Gastroesophageal sphincter (tissue), 3 donors: ENCODE results near the gene ADAM8.
"Not testable (repeated sequence)": the region's sequence is repeated elsewhere in the genome, so short reads cannot be mapped to it uniquely, and the experiment has no call there.

Experiments used
- POLR2A ChIP-seq, 2 donors: fragments of 450-650 bp; IDR thresholded peaks; one replicate each; pipeline ENCODE4 v1.6.1; 2017; ENCODE audit warnings: antibody characterized with exemption in 2 of 2, mild to moderate bottlenecking in 2 of 2, moderate library complexity in 1 of 2
- POLR2AphosphoS5 ChIP-seq: sonication (generic); formaldehyde crosslinking; IDR thresholded peaks from one replicate; pipeline ENCODE4 v1.6.1; 2017; ENCODE audit warnings: antibody characterized with exemption
- TF ChIP-seq, protein P1 (sequence below), 4 experiments: fragments of 200-600 bp in 2 of 4; fragments of 450-650 bp in 2 of 4; sonication (generic) in 1 of 4; IDR thresholded peaks; one replicate each; pipeline ENCODE4 v1.5.1; 2017 to 2019; ENCODE audit warnings: antibody characterized with exemption in 4 of 4, mild to moderate bottlenecking in 2 of 4, moderate library complexity in 2 of 4

DNA sequence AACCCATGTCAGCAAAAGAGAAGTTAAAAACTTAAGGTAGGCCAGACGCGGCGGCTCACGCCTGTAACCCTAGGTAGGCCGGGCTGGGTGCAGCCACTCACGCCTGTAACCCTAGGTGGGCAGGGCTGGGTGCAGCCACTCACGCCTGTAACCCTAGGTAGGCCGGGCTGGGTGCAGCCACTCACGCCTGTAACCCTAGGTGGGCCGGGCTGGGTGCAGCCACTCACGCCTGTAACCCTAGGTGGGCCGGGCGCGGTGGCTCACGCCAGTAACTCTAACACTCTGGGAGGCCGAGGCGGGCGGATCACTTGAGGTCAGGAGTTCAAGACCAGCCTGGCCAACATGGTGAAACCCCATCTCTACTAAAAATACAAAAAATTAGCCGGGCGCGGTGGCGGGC lies 54.9 kb downstream of the ADAM8 start:
- TF ChIP-seq POLR2AphosphoS5; POLR2A (IDR thresholded peaks at IDR 0.05): not testable (repeated sequence)
- TF ChIP-seq, protein P1, sequence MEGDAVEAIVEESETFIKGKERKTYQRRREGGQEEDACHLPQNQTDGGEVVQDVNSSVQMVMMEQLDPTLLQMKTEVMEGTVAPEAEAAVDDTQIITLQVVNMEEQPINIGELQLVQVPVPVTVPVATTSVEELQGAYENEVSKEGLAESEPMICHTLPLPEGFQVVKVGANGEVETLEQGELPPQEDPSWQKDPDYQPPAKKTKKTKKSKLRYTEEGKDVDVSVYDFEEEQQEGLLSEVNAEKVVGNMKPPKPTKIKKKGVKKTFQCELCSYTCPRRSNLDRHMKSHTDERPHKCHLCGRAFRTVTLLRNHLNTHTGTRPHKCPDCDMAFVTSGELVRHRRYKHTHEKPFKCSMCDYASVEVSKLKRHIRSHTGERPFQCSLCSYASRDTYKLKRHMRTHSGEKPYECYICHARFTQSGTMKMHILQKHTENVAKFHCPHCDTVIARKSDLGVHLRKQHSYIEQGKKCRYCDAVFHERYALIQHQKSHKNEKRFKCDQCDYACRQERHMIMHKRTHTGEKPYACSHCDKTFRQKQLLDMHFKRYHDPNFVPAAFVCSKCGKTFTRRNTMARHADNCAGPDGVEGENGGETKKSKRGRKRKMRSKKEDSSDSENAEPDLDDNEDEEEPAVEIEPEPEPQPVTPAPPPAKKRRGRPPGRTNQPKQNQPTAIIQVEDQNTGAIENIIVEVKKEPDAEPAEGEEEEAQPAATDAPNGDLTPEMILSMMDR (IDR thresholded peaks at IDR 0.05), result not testable (repeated sequence)
